M059J (cell line): Measurements from ENCODE around the gene POMGNT2. TPM values are rescaled to one million over a fixed set of nuclear protein-coding genes. Genes with fewer than 3 reads are reported as not detected.

Source experiments
- DNase-seq: peaks from one replicate; pipeline ENCODE4 v3.0.0-alpha.2; 2012; ENCODE audit warnings: low read depth
- total RNA-seq: library from RNA; depleted of rRNA; stranded (reverse); fragments of >200 nt; shearing (Covaris generic); gene quantifications from 2 replicates; pipeline ENCODE4 v1.2.3, GENCODE V29; 2014

The POMGNT2 gene
- total RNA-seq, 1 experiment from 2014 or later: 24.4 TPM

- no peak for DNase-seq
Measured at GRCh38 chr3:43102773-43103480, 3.0 kb downstream of the POMGNT2 start.

GRCh38 chr3:43098761-43099160 is 7.1 kb downstream of the POMGNT2 start:
- DNase-seq: no peak

- no peak for DNase-seq
Measured at GRCh38 chr3:43097400-43098080, 8.3 kb downstream of the POMGNT2 start.

GRCh38 chr3:43096761-43097160 is 9.1 kb downstream of the POMGNT2 start:
- DNase-seq: no peak

- DNase-seq: no peak
Measured at GRCh38 chr3:43095370-43095769, 10.5 kb downstream of the POMGNT2 start.

- no peak for DNase-seq
Measured at GRCh38 chr3:43094851-43095250, 11.0 kb downstream of the POMGNT2 start.

- DNase-seq: no peak
Measured at GRCh38 chr3:43094381-43094780, 11.5 kb downstream of the POMGNT2 start.

- DNase-seq: no peak
Measured at GRCh38 chr3:43093974-43094373, 11.9 kb downstream of the POMGNT2 start.

- no peak for DNase-seq
Measured at GRCh38 chr3:43093006-43093405, 12.9 kb downstream of the POMGNT2 start.

- DNase-seq: no peak
Measured at GRCh38 chr3:43091481-43091880, 14.4 kb downstream of the POMGNT2 start.

- DNase-seq: no peak
Measured at GRCh38 chr3:43090238-43090637, 15.6 kb downstream of the POMGNT2 start.

- no peak for DNase-seq
Measured at GRCh38 chr3:43089081-43089480, 16.8 kb downstream of the POMGNT2 start.

- no peak for DNase-seq
Measured at GRCh38 chr3:43087249-43087776, 18.6 kb downstream of the POMGNT2 start.

- peak; percentile 71 for DNase-seq
Measured at GRCh38 chr3:43086460-43087165, 19.3 kb downstream of the POMGNT2 start.

GRCh38 chr3:43082457-43082856 is 23.4 kb downstream of the POMGNT2 start:
- DNase-seq: no peak

- no peak for DNase-seq
Measured at GRCh38 chr3:43081796-43082195, 24.1 kb downstream of the POMGNT2 start.

- DNase-seq: no peak
Measured at GRCh38 chr3:43080726-43081568, 24.9 kb downstream of the POMGNT2 start.

GRCh38 chr3:43079536-43080332 is 26.1 kb downstream of the POMGNT2 start:
- DNase-seq: no peak

- DNase-seq: no peak
Measured at GRCh38 chr3:43077707-43078106, 28.2 kb downstream of the POMGNT2 start.

- no peak for DNase-seq
Measured at GRCh38 chr3:43077261-43077660, 28.6 kb downstream of the POMGNT2 start.

- peak; percentile 14 for DNase-seq
Measured at GRCh38 chr3:43076857-43077256, 29.0 kb downstream of the POMGNT2 start.
